GM18520 (cell line): Measurements from ENCODE around the gene MAT2B.
A peak's percentile ranks its signal among the peaks of the same experiment; 100 is the strongest.

Experiments
- ATAC-seq: cut with Tn5 transposase; IDR thresholded peaks from one replicate; pipeline ENCODE4 v1.9.1; 2021; ENCODE audit not compliant: unreplicated experiment

Gene MAT2B

GRCh38 chr5:163505368-163506094 is at the start of gene MAT2B:
MAT2B (plus strand) TSS chr5:163505619; CDS start chr5:163505687, 68 bp downstream.
- ATAC-seq = peak; percentile 83

DNA sequence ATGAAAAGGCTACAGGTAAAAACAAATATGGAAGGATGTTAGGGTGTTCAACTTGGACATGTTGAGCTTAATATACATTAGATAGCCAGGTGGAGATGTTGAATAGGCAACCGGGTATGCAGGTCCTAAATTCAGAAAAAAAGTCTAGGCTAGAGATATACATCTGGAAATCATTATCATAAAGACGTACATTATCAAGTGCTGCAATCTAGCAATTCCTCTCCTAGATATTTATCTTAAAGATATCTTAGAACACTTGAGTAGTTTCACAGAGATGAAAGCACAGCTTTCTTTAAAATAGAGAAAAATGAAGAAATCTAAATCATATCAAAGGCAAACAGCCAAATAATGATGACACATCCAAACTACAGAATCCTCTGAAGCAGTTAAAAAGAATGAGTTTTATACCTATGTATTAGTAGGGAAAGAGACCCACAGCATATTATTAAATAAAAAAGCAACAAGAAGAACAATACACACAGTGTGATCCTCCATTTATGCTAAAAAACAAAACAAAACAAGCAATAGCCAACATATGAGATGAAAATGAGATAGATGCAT is 49.3 kb upstream of the MAT2B start:
- no peak for ATAC-seq

DNA sequence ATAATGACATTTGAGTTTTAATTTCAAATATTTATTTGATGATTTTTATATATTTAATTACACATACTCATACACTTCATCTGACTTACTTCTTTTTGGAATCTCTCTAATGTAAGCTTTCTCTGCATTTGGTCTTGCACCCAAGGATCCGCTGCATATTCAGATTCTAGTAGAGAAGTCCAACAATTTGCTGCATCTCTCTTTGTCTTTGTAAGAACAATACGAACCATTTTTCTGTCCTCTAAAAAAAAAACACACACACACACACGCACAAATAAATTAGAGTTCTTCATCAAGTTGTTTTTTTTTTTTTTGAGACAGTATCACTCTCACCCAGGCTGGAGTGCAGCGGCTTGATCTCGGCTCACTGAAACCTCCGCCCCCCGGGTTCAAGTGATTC is 48.6 kb upstream of the MAT2B start:
- ATAC-seq = no peak

- ATAC-seq = no peak
Observed at GRCh38 chr5:163458778-163459385, 46.5 kb upstream of the MAT2B start.

DNA sequence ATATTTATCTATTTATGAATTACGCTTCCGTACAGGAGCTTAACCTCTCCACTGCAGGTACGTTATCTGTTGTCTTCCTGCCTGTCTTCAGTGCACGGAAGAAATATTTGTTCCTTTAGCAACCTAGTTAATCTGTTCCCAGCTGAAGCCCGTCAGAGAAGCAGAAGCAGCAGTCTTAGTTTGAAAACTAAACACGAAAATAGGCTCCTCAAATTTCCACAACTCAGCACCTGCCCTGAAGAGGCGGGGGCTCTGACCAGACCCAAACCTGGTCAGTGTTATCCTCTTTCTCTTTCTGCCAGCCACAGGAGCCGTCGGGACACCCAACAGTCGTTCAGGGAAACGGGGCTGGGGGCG is 46.0 kb upstream of the MAT2B start:
- no peak for ATAC-seq

GRCh38 chr5:163459819-163460561 is 45.4 kb upstream of the MAT2B start, which contains the start of gene NUDCD2:
NUDCD2 (minus strand) TSS chr5:163460102; CDS start chr5:163460050, 52 bp downstream.
- ATAC-seq = peak; percentile 70

GRCh38 chr5:163460562-163461171 is 44.8 kb upstream of the MAT2B start, which contains the start of gene HMMR:
HMMR (plus strand) TSS chr5:163460632; CDS start chr5:163460693, 61 bp downstream.
- ATAC-seq = no peak

- ATAC-seq = no peak
Observed at GRCh38 chr5:163463063-163463435, 42.4 kb upstream of the MAT2B start.

DNA sequence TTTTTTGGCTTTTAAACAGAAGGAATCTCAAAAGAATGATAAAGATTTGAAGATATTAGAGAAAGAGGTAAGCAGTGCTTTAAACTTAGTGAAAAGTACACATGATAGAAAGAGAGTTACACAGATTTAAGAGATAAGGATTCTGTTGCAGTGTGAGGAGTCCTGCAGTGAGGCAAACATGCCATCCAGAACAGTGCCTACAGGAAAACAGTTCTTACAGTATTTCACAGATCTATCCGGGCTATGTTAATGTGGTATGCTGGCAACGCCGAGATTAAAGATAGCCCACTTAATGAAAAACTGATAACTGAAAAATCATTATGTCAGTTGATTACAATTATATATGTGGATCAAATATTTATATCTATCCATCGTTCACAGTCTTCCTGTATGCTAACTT is 37.7 kb upstream of the MAT2B start:
- no peak for ATAC-seq

DNA sequence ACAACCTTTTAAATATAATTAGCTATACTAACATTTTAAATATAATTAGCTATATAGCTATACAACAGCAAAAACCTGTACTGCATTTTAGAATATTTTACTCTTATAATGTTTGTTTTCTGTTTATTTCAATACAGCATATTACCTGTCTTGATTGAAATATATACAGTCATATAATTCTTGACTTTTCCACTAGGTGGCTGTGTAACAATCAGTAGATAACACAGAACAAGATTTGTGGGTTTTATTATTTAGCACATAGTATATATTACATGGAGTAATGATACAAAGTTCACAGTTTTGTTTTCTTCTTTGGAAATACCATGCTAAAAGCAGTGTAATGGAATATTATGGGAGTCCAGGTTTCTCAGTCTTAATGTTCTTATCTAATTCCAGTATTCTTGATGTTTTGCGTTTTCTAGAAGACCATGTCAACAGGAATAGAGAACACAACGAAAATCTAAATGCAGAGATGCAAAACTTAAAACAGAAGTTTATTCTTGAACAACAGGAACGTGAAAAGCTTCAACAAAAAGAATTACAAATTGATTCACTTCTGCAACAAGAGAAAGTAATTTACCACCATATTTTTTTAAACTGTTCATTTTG is 31.7 kb upstream of the MAT2B start:
- peak; percentile 72 for ATAC-seq

- ATAC-seq = no peak
Observed at GRCh38 chr5:163475411-163475810, 30.0 kb upstream of the MAT2B start.

- no peak for ATAC-seq
Observed at GRCh38 chr5:163478126-163478981, 27.1 kb upstream of the MAT2B start.

DNA sequence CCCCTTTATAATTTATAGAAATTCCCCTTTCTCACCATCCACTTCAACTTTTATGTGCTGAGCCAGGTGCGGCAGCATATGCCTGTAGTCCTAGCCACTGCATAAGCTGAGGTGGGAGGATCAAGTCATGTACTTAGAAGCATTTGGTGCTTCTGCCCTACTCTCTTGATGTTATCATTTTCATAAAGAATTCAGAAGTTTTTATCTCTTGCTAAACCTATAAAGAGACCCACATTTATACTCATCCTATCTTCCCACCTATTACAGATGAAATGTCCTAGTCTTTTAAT is 26.5 kb upstream of the MAT2B start:
- ATAC-seq = no peak

GRCh38 chr5:163489055-163489744 is 16.2 kb upstream of the MAT2B start:
- ATAC-seq = no peak

- no peak for ATAC-seq
Observed at GRCh38 chr5:163489745-163490075, 15.7 kb upstream of the MAT2B start.

DNA sequence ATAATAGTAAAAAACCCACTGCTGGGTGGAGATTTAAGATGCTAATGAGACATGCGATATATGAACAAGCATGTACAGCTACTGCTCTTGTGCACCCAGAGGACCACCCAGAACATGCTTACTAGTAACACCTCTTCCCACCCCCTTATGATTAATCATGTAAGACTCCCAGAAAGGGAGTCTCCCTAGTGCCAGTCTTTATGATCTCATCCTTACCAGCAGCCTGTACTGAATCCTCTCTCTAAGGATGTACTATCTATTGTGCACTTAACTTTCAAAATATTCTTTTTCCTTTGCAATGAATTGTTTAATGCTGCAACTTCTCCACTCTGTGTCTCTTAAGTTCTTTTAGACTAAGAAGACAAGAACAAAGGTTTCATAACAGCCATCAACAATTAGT is 9.1 kb upstream of the MAT2B start:
- no peak for ATAC-seq

- ATAC-seq = no peak
Observed at GRCh38 chr5:163497315-163497714, 8.1 kb upstream of the MAT2B start.

GRCh38 chr5:163498886-163499285 is 6.5 kb upstream of the MAT2B start:
- ATAC-seq = no peak

- no peak for ATAC-seq
Observed at GRCh38 chr5:163502521-163502920, 2.9 kb upstream of the MAT2B start.
